ENCODE data around the gene TOP3B.

Gene TOP3B

GRCh38 chr22:21970800-21971617 is 11.6 kb downstream of the TOP3B start:
- H3K36me3 ChIP-seq (ENCODE audit: control insufficient read depth, insufficient read depth, low read length): peaks cover 12% of the 10 kb centered on the region
- H3K27ac ChIP-seq (ENCODE audit: low read depth, low read length): no peak overlapping the region
- H4K8ac ChIP-seq (ENCODE audit: low read depth, low read length): no peak overlapping the region
- DNase-seq: no peak
- no peak overlapping the region for H3K4me2 ChIP-seq (ENCODE audit: low read length)
- no peak overlapping the region for H3K4ac ChIP-seq (ENCODE audit: low read depth, low read length)
- H3K27me3 ChIP-seq (ENCODE audit: insufficient read depth, low read length, poor library complexity): no peaks in the 10 kb centered on the region
- H3K4me1 ChIP-seq (ENCODE audit: control insufficient read depth, low read depth, low read length): no peaks in the 10 kb centered on the region
- H3K18ac ChIP-seq (ENCODE audit: low read length): no peak overlapping the region
- H2BK15ac ChIP-seq (replicated peaks; ENCODE audit: low read depth): no peak overlapping the region
- no peak overlapping the region for H2AK5ac ChIP-seq (ENCODE audit: low read length)
- H3K79me2 ChIP-seq (ENCODE audit: control insufficient read depth, insufficient read depth, low read length): no peaks in the 10 kb centered on the region
- no peak overlapping the region for H3K9ac ChIP-seq (ENCODE audit: low read length)
- no peak overlapping the region for H2BK120ac ChIP-seq (ENCODE audit: low read depth, low read length)
- no peaks in the 10 kb centered on the region for H3K79me1 ChIP-seq (ENCODE audit: low read length)
- no peak overlapping the region for H3K56ac ChIP-seq (ENCODE audit: low read length)
- no peak overlapping the region for H3K4me3 ChIP-seq (ENCODE audit: low read length)
- H2BK5ac ChIP-seq (ENCODE audit: low read length): no peak overlapping the region
- no peak overlapping the region for H3K23ac ChIP-seq (ENCODE audit: low read length)
- no CpG with 5 or more reads among the region's 18 CpGs for WGBS (ENCODE audit: extremely low coverage, insufficient coverage, low lambda C conversion rate)
- H4K5ac ChIP-seq (ENCODE audit: low read length): no peak overlapping the region

- no peak overlapping the region for H3K18ac ChIP-seq (ENCODE audit: low read length)
- H3K4ac ChIP-seq (ENCODE audit: low read depth, low read length): no peak overlapping the region
- no peak overlapping the region for H3K4me3 ChIP-seq (ENCODE audit: low read length)
- no peak overlapping the region for H3K27ac ChIP-seq (ENCODE audit: low read depth, low read length)
- H3K4me2 ChIP-seq (ENCODE audit: low read length): no peak overlapping the region
- no peak overlapping the region for H4K5ac ChIP-seq (ENCODE audit: low read length)
- no peaks in the 10 kb centered on the region for H3K79me2 ChIP-seq (ENCODE audit: control insufficient read depth, insufficient read depth, low read length)
- 100% methylated on average over 2 of the region's 19 CpGs for WGBS (ENCODE audit: extremely low coverage, insufficient coverage, low lambda C conversion rate)
- no peak overlapping the region for H2BK5ac ChIP-seq (ENCODE audit: low read length)
- no peak overlapping the region for H2BK15ac ChIP-seq (replicated peaks; ENCODE audit: low read depth)
- no peak overlapping the region for H2AK5ac ChIP-seq (ENCODE audit: low read length)
- H3K79me1 ChIP-seq (ENCODE audit: low read length): no peaks in the 10 kb centered on the region
- no peak overlapping the region for H3K23ac ChIP-seq (ENCODE audit: low read length)
- no peak for DNase-seq
- no peaks in the 10 kb centered on the region for H3K27me3 ChIP-seq (ENCODE audit: insufficient read depth, low read length, poor library complexity)
- H3K9ac ChIP-seq (ENCODE audit: low read length): no peak overlapping the region
- no peak overlapping the region for H2BK120ac ChIP-seq (ENCODE audit: low read depth, low read length)
- H4K8ac ChIP-seq (ENCODE audit: low read depth, low read length): no peak overlapping the region
- peaks cover 11% of the 10 kb centered on the region for H3K36me3 ChIP-seq (ENCODE audit: control insufficient read depth, insufficient read depth, low read length)
- H3K4me1 ChIP-seq (ENCODE audit: control insufficient read depth, low read depth, low read length): no peaks in the 10 kb centered on the region
- H3K56ac ChIP-seq (ENCODE audit: low read length): no peak overlapping the region
Measured at GRCh38 chr22:21970037-21970799, 12.4 kb downstream of the TOP3B start.

GRCh38 chr22:21968452-21969129 is 14.0 kb downstream of the TOP3B start:
- no peak for DNase-seq
- no peaks in the 10 kb centered on the region for H3K79me1 ChIP-seq (ENCODE audit: low read length)
- H3K18ac ChIP-seq (ENCODE audit: low read length): no peak overlapping the region
- no peaks in the 10 kb centered on the region for H3K27me3 ChIP-seq (ENCODE audit: insufficient read depth, low read length, poor library complexity)
- H2BK5ac ChIP-seq (ENCODE audit: low read length): no peak overlapping the region
- H2AK5ac ChIP-seq (ENCODE audit: low read length): no peak overlapping the region
- no peak overlapping the region for H4K5ac ChIP-seq (ENCODE audit: low read length)
- no peak overlapping the region for H3K56ac ChIP-seq (ENCODE audit: low read length)
- no peak overlapping the region for H3K4ac ChIP-seq (ENCODE audit: low read depth, low read length)
- H3K4me1 ChIP-seq (ENCODE audit: control insufficient read depth, low read depth, low read length): no peaks in the 10 kb centered on the region
- no peak overlapping the region for H3K4me2 ChIP-seq (ENCODE audit: low read length)
- no peak overlapping the region for H3K4me3 ChIP-seq (ENCODE audit: low read length)
- no peak overlapping the region for H3K27ac ChIP-seq (ENCODE audit: low read depth, low read length)
- WGBS (ENCODE audit: extremely low coverage, insufficient coverage, low lambda C conversion rate): no CpG with 5 or more reads among the region's 5 CpGs
- no peaks in the 10 kb centered on the region for H3K79me2 ChIP-seq (ENCODE audit: control insufficient read depth, insufficient read depth, low read length)
- no peak overlapping the region for H3K9ac ChIP-seq (ENCODE audit: low read length)
- H3K36me3 ChIP-seq (ENCODE audit: control insufficient read depth, insufficient read depth, low read length): peaks cover 16% of the 10 kb centered on the region
- H2BK120ac ChIP-seq (ENCODE audit: low read depth, low read length): no peak overlapping the region
- no peak overlapping the region for H3K23ac ChIP-seq (ENCODE audit: low read length)
- H4K8ac ChIP-seq (ENCODE audit: low read depth, low read length): no peak overlapping the region
- no peak overlapping the region for H2BK15ac ChIP-seq (replicated peaks; ENCODE audit: low read depth)

GRCh38 chr22:21967693-21968271 is 14.8 kb downstream of the TOP3B start:
- Histone ChIP-seq H3K27ac (ENCODE audit: low read depth, low read length) (no peak overlapping the region), H3K27me3 (ENCODE audit: insufficient read depth, low read length, poor library complexity) (no peaks in the 10 kb centered on the region)
- no CpG with 5 or more reads among the region's 7 CpGs for WGBS (ENCODE audit: extremely low coverage, insufficient coverage, low lambda C conversion rate)

GRCh38 chr22:21966643-21967516 is 15.7 kb downstream of the TOP3B start:
- Histone ChIP-seq H3K9ac (ENCODE audit: low read length) (no peak overlapping the region), H3K18ac (ENCODE audit: low read length) (no peak overlapping the region), H3K4ac (ENCODE audit: low read depth, low read length) (no peak overlapping the region), H3K4me2 (ENCODE audit: low read length) (no peak overlapping the region), H2BK120ac (ENCODE audit: low read depth, low read length) (no peak overlapping the region), H3K56ac (ENCODE audit: low read length) (no peak overlapping the region), H3K79me2 (ENCODE audit: control insufficient read depth, insufficient read depth, low read length) (no peaks in the 10 kb centered on the region), H2AK5ac (ENCODE audit: low read length) (no peak overlapping the region), H3K4me1 (ENCODE audit: control insufficient read depth, low read depth, low read length) (no peaks in the 10 kb centered on the region), H3K36me3 (ENCODE audit: control insufficient read depth, insufficient read depth, low read length) (peaks cover 18% of the 10 kb centered on the region), H3K79me1 (ENCODE audit: low read length) (no peaks in the 10 kb centered on the region), H4K8ac (ENCODE audit: low read depth, low read length) (no peak overlapping the region), H2BK15ac (replicated peaks; ENCODE audit: low read depth) (no peak overlapping the region), H3K27ac (ENCODE audit: low read depth, low read length) (no peak overlapping the region), H3K27me3 (ENCODE audit: insufficient read depth, low read length, poor library complexity) (no peaks in the 10 kb centered on the region), H2BK5ac (ENCODE audit: low read length) (no peak overlapping the region), H3K23ac (ENCODE audit: low read length) (no peak overlapping the region), H4K5ac (ENCODE audit: low read length) (no peak overlapping the region), H3K4me3 (ENCODE audit: low read length) (no peak overlapping the region)
- DNase-seq: no peak
- WGBS (ENCODE audit: extremely low coverage, insufficient coverage, low lambda C conversion rate): no CpG with 5 or more reads among the region's 16 CpGs

More at GRCh38 chr22:21967693-21968271, 14.8 kb downstream of the TOP3B start:
- Histone ChIP-seq H3K4me3 (ENCODE audit: low read length) (no peak overlapping the region), H3K79me1 (ENCODE audit: low read length) (no peaks in the 10 kb centered on the region), H4K8ac (ENCODE audit: low read depth, low read length) (no peak overlapping the region), H3K4me2 (ENCODE audit: low read length) (no peak overlapping the region), H3K36me3 (ENCODE audit: control insufficient read depth, insufficient read depth, low read length) (peaks cover 18% of the 10 kb centered on the region), H3K18ac (ENCODE audit: low read length) (no peak overlapping the region), H3K56ac (ENCODE audit: low read length) (no peak overlapping the region), H3K9ac (ENCODE audit: low read length) (no peak overlapping the region), H3K23ac (ENCODE audit: low read length) (no peak overlapping the region), H2BK120ac (ENCODE audit: low read depth, low read length) (no peak overlapping the region), H3K4me1 (ENCODE audit: control insufficient read depth, low read depth, low read length) (no peaks in the 10 kb centered on the region), H3K79me2 (ENCODE audit: control insufficient read depth, insufficient read depth, low read length) (no peaks in the 10 kb centered on the region), H2BK5ac (ENCODE audit: low read length) (no peak overlapping the region), H2BK15ac (replicated peaks; ENCODE audit: low read depth) (no peak overlapping the region), H3K4ac (ENCODE audit: low read depth, low read length) (no peak overlapping the region), H2AK5ac (ENCODE audit: low read length) (no peak overlapping the region), H4K5ac (ENCODE audit: low read length) (no peak overlapping the region)
- DNase-seq: no peak

Measured in mesendoderm (in vitro differentiated cells).